ENCODE measurements around the gene TMBIM4. TPM values are rescaled to one million over a fixed set of nuclear protein-coding genes. Genes with fewer than 3 reads are reported as not detected.

The TMBIM4 gene
- 110 and 138 TPM in 2 replicates for total RNA-seq

GRCh38 chr12:66169221-66170170 lies at the start of gene TMBIM4:
Gene TMBIM4 (minus strand): TSS chr12:66169996. CDS start chr12:66169951, 45 bp downstream.

GRCh38 chr12:66188584-66189485 lies 19.0 kb upstream of the TMBIM4 start, which contains the start of gene IRAK3:
Gene IRAK3 (plus strand): TSS chr12:66189214. CDS start chr12:66189300, 86 bp downstream.

GRCh38 chr12:66130267-66131066 lies 39.3 kb downstream of the TMBIM4 start, which contains the start of gene LLPH:
Gene LLPH (minus strand): TSS chr12:66130750. CDS start chr12:66129106, 1,644 bp downstream.

Other genes with a start within 250 kb of the TMBIM4 start
- gene LLPH, start 39.2 kb downstream of the TMBIM4 start, total RNA-seq: 9.8 and 12.4 TPM in 2 replicates
- gene IRAK3, start 19.2 kb upstream of the TMBIM4 start, total RNA-seq: 4.1 and 4.9 TPM in 2 replicates
- gene HELB, start 132.5 kb upstream of the TMBIM4 start, total RNA-seq: 1.6 and 6.6 TPM in 2 replicates